Measurements from ENCODE around the gene CBFA2T3. TPM values are rescaled to one million over a fixed set of nuclear protein-coding genes. Genes with fewer than 3 reads are reported as not detected.

The CBFA2T3 gene
- total and polyA plus RNA-seq, 9 donors, result 0.53 to 2.8 (median 1.2) TPM; not detected in 1

GRCh38 chr16:88973007-88973410, 4.0 kb downstream of the CBFA2T3 start:
- Histone ChIP-seq H3K4me3 (no peak overlapping the region), H3K9me3 (no peaks in the 10 kb centered on the region), H3K27ac (no peak overlapping the region), H3K4me1 (ENCODE audit: insufficient read depth) (peaks cover 5% of the 10 kb centered on the region), H3K27me3 (no peaks in the 10 kb centered on the region), H3K36me3 (no peaks in the 10 kb centered on the region)
- no peak for DNase-seq
- 41 to 44% (median 42%) methylated on average over 15 of the region's 15 CpGs for WGBS, 3 donors
- intact Hi-C loops (cut with DNase I), result no loop called here
- no peak for TF ChIP-seq POLR2A (IDR thresholded peaks at IDR 0.05)
- no peak for TF ChIP-seq CTCF (IDR thresholded peaks at IDR 0.05)
- no peak for TF ChIP-seq EP300 (IDR thresholded peaks at IDR 0.05)

GRCh38 chr16:88972349-88972748, 4.7 kb downstream of the CBFA2T3 start:
- Histone ChIP-seq H3K4me3 (no peak overlapping the region), H3K36me3 (no peaks in the 10 kb centered on the region), H3K4me1 (ENCODE audit: insufficient read depth) (peaks cover 5% of the 10 kb centered on the region), H3K27ac (no peak overlapping the region), H3K9me3 (no peaks in the 10 kb centered on the region), H3K27me3 (no peaks in the 10 kb centered on the region)
- DNase-seq, result no peak
- TF ChIP-seq POLR2A (IDR thresholded peaks at IDR 0.05), result no peak
- no peak for TF ChIP-seq EP300 (IDR thresholded peaks at IDR 0.05)
- no peak for TF ChIP-seq CTCF (IDR thresholded peaks at IDR 0.05)
- intact Hi-C loops (cut with DNase I), result no loop called here
- 33 to 35% (median 34%) methylated on average over 6 of the region's 6 CpGs for WGBS, 3 donors

GRCh38 chr16:88971371-88972097, 5.5 kb downstream of the CBFA2T3 start:
- H3K9me3 ChIP-seq, result no peaks in the 10 kb centered on the region
- H3K4me3 ChIP-seq, result no peak overlapping the region
- no peaks in the 10 kb centered on the region for H3K36me3 ChIP-seq
- H3K4me1 ChIP-seq (ENCODE audit: insufficient read depth), result peaks cover 3% of the 10 kb centered on the region
- no peaks in the 10 kb centered on the region for H3K27me3 ChIP-seq
- TF ChIP-seq CTCF (IDR thresholded peaks at IDR 0.05) (no peak), POLR2A (IDR thresholded peaks at IDR 0.05) (no peak), EP300 (IDR thresholded peaks at IDR 0.05) (no peak)
- H3K27ac ChIP-seq, result no peak overlapping the region
- 72 to 79% (median 78%) methylated on average over 29 of the region's 29 CpGs for WGBS, 3 donors
- no peak for DNase-seq
- intact Hi-C loops (cut with DNase I), result no loop called here

GRCh38 chr16:88970539-88971065, 6.4 kb downstream of the CBFA2T3 start:
- intact Hi-C loops (cut with DNase I), result no loop called here
- TF ChIP-seq POLR2A (IDR thresholded peaks at IDR 0.05) (no peak), CTCF (IDR thresholded peaks at IDR 0.05) (no peak), EP300 (IDR thresholded peaks at IDR 0.05) (no peak)
- WGBS, 3 donors, result 60 to 68% (median 65%) methylated on average over 30 to 31 of the region's 31 CpGs
- DNase-seq, result no peak
- no peaks in the 10 kb centered on the region for H3K9me3 ChIP-seq
- no peak overlapping the region for H3K4me3 ChIP-seq
- H3K36me3 ChIP-seq, result no peaks in the 10 kb centered on the region
- H3K27me3 ChIP-seq, result no peaks in the 10 kb centered on the region
- no peak overlapping the region for H3K27ac ChIP-seq
- no peaks in the 10 kb centered on the region for H3K4me1 ChIP-seq (ENCODE audit: insufficient read depth)
